GM03348 (cell line): ENCODE measurements around the gene RHBDD2.
"Not testable (repeated sequence)": the region's sequence is repeated elsewhere in the genome, so short reads cannot be mapped to it uniquely, and the experiment has no call there.

Source experiments
- DNase-seq: peaks from one replicate; pipeline ENCODE4 v3.0.0; 2012; ENCODE audit warnings: low spot score

RHBDD2 gene

DNA sequence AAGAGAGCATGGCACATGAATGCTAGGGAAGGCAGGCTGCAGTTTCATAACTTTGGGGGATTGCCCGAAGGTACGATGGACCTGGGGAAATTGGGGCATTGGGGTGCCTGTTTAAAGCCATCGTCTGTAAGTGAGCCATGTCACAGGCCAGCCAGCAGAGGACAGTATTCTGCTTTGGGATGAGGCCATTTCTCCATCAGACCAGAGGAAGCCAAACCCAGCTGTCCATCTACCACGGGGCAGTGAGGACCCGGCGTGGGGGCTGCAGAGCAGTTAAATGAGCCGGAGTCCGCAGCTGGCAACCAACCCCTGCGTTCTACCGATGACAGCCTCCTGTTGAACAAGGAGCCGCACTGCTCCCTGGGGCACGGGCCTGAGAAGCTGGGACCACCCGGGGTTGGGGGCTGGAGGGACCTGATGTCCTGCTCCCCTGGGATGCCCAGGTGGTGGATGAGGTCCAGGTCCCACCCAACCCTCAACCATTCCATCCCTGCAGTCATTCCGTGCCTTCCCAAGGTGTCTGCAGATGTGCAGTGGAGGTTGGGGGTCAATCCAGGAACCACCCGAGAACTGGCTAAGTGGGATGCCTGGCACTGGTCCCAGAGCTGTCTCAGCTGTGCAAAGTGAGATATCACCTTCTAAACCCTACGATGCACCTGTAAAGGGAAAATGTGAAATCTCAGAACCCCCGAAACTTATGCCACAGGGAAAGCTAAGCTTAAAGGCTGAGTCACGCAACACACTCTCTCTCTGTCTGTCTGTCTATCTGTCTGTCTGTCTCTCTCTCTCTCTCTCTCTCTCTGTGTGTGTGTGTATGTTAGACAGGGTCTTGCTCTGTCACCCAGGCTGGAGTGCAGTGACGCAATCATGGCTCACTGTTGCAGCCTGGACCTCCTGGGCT, 12.1 kb upstream of the RHBDD2 start:
- DNase-seq = peak; percentile 79

DNA sequence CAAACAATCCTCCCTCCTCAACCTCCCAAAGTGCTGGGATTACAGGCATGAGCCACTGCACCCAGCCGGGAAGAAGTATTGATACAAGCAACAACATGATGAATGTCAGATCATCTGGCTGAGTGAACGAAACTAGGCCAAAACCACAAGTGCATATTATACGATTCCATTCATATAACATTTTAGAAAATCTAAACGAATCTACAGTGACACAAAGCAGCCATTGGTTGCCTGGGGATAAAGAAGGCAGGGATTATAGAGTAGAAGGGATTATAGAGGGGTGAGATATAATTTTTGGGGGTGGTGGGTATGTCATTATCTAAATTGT, 11.5 kb upstream of the RHBDD2 start:
- no peak for DNase-seq

DNA sequence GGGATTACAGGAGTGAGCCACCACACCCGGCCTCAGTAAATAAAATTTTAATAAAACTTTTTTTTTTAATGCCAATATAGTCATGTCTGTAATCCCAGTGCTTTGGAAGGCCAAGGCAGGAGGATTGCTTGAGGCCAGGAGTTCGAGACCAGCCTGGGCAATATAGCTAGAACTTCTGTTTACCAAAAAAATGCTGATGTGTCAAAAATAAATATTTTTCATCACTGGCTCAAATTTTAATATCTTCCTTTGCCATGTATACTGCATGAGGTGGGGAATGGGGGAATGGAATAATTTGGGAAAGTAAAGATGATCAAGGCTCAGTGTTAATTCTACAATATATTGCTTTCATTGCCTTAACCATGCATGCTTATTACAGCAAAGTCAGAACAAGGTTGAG, 10.7 kb upstream of the RHBDD2 start:
- DNase-seq = no peak

DNA sequence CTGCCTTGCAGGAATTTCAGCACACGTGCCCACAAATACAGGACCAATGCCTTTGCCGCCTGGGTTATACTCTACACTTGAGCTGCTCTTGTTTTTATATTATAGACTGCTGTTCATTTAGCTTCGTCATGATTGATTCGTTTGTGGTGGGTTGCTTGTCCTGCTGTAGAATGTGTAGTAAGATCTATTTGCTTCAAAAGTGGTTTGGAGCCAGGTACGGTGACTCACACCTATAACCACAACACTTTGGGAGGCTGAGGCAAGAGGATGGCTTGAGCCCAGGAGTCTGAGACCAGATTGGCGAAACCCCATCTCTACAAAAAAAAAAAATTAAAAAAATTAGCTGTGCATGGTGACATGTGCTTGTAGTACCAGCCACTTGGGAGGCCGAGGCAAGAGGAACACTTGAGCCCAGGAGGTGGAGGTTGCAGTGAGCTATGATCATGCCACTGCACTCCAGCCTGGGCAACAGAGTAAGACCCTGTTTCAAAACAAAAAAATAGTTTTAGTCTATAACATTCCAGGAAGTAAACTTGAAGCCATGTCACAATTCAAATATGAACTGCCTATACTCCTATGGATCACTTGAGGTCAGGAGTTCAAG, 9.0 kb upstream of the RHBDD2 start:
- DNase-seq = no peak

DNA sequence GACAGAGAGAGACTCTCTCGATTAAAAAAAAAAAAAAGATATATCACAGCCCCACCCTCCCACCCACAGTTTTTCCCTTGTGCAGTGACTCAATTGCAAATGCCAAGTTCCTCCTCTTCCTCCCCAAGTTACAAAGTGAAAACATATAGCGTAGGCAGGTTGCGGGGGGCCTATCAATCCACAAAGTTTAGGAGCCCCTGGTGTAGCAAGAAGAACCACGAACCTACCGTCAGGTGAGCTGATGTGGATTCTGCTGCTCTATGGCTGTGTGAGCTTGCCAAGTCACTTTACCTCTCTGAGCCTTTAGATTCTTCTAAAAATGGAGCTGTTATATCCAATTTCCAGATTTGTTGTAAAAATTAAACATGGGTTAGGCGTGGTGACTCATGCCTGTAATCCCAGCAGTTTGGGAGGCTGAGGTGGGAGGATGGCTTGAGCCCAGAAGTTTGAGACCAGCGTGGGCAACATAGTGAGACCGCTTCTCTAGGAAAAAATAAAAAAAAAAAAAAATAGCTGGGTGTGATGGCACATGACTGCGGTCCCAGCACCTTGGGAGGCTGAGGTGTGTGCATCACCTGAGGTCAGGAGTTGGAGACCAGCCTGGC, 8.2 kb upstream of the RHBDD2 start:
- no peak for DNase-seq

DNA sequence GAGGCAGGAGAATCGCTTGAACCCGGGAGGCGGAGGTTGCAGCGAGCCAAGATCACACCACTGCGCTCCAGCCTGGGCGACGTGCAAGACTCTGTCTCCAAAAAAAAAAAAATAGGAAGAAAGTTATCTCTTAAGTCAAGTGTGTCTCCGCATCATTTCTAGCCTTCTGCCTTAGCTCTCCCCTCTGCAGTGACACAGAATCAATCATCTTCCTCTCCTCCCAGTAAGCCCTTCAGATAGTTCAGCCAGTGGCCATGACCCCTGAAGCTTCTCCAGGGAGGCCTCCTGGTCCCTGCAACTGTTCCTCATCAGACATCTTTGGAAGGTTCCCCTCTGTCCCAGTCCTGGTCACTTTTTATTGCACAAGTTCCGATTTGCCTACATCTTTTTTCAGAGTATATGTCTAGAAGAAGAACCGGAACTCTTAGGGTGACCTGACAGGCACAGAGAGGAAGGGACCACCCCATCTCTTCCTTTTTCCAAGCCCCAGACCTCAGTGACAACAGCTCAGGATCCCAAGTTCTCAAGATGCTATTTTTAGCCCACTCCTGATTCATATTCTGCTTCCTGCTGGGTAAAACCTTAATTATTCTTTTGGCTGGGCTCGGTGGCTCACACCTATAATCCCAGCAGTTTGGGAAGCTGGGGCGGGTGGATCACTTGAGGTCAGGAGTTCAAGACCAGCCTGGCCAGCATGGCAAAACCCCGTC, 6.6 kb upstream of the RHBDD2 start:
- DNase-seq = no peak

DNA sequence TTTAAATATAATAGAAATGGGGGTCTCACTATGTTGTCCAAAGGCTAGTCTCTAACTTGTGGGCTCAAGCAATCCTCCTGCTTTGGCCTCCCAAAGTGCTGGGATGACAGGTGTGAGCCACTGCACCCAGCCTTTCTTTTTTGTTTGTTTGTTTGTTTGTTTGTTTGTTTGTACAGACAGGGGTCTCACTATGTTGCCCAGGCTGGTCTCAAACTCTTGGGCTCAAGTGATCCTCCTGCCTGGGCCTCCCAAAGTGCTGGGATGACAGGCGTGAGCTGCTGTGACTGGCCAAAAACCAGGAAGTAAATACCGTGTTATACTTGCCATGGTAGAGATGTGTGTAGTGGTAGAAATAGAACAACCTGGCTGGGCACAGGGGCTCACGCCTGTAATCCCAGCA, 4.7 kb upstream of the RHBDD2 start:
- not testable (repeated sequence) for DNase-seq

DNA sequence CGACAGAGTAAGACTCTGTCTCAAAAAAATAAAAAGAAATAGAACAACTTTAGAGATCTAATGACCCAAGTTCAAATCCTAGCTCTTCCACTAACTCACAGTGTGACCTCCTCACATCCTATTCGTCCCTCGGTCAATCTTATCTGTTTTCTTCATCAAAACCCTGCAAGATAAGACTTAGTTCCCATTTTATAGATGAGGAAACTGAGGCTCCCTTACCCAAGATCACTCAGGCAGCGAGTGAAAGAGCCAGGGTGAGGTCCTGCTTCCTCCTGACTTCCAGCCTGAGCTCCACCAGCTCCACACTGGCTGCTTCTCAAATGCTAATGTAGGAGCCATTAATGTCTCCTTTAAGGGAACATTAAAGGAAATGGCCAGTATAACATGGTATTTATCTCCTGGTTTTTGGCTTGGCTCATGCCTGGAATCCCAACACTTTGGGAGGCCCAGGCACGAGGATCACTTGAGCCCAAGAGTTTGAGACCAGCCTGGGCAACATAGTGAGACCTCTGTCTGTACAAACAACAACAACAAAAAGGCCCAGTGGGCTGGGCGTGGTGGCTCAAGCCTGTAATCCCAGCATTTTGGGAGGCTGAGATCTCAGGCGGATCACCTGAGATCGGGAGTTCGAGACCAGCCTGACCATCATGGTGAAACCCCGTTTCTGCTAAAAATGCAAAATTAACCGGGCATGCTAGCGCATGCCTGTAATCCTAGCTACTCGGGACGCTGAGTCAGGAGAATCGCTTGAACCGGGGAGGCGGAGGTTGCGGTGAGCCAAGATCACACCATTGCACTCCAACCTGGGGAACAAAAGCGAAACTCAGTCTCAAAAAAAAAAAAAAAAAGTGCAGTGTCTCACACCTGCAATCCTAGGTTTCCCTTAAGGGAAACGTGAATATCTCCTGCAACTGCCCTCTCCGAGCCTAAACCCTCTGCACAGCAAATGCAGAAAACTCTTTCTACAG, 3.4 kb upstream of the RHBDD2 start:
- DNase-seq = no peak

DNA sequence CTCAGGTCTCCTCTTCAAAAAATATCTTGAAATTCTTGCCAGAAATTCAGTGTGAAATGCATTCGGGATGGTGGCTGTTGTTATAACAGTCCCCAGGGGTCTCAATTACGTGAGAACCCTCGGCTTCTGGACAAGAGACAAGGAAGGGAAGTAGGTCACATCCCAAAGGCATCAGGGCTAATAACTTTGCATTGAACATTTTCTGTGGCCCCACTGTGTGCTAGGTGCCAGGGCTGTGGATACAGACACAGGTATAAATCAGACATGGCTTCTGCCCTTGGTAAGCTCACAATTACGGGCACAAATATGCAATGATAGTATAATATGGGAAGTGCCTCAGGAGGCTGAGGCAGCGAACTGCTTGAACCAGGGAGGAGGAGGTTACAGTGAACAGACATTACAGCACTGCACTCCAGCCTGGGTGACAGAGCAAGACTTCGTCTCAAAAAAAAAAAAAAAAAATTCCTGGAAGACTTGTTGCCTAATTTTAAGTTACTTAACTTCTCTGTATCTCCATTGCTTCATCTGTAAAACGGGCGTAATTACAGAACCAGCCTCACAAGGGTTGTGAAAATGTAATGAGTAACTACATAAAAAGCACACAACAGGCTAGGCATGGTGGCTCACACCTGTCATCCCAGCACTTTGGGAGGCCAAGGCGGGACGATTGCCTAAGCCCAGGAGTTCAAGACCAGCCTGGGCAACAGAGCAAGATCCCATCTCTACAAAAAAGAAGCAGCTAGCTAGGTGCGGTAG, 2.5 kb upstream of the RHBDD2 start:
- DNase-seq = no peak

DNA sequence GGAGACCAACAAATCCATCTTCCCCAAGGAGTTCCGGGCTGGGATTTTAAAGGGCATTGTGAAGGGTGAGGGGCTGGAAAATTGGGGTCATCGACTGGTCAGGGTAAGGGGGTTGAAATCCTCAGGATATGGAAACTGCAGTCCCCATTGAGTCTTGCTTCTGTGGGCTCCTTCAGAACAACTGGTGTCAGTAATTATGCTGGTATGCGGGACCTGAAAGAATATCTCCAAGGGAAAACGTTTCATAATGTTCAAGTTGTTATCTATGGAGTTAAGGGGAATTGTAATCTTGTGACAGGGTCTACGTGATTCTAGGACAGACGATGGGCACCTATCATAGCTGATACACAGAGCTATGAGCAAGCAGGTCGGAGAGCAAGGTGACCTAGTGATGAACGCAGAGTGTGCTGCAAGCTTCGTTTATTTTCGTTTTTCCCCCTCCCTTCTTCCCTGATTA, 494 bp upstream of the RHBDD2 start:
- no peak for DNase-seq

DNA sequence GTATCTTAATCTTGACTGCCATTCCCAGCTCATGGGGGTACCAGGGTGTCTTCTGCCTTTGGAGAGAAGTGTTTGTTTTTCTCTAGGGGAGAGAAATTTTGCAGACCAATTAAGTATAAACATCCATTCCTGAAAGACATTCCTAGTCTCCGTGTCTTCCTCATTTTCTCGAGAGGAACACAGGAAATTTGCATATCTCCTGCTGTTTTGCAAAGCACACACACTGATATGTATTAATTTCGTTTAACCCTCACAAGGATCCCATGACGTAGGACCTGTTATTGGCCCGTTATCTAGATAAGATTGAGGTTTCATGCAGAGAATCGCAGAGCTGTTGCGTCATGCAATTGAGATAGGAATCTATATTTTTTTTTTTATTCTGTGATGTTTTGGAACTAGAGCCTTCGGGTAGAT, 944 bp downstream of the RHBDD2 start:
- peak; percentile 31 for DNase-seq

DNA sequence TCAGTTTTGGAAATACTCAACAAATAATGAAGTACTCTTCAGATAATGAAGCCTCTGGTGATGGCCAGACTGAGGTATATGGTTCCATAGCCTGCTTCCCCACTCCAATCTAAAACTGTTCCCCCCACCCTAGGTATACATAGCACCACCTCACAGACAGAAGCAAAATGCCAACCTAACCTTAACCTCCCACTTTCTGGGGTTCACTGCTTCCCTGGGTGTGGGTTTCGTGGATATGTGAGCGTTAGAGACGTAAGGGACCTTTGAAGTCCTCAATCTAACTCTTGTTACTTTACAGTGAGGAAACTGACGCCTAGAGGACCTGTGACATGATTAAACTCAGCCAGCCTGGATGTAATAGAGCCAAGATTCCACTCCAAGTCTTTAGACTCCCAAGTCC, 1.4 kb downstream of the RHBDD2 start:
- no peak for DNase-seq

DNA sequence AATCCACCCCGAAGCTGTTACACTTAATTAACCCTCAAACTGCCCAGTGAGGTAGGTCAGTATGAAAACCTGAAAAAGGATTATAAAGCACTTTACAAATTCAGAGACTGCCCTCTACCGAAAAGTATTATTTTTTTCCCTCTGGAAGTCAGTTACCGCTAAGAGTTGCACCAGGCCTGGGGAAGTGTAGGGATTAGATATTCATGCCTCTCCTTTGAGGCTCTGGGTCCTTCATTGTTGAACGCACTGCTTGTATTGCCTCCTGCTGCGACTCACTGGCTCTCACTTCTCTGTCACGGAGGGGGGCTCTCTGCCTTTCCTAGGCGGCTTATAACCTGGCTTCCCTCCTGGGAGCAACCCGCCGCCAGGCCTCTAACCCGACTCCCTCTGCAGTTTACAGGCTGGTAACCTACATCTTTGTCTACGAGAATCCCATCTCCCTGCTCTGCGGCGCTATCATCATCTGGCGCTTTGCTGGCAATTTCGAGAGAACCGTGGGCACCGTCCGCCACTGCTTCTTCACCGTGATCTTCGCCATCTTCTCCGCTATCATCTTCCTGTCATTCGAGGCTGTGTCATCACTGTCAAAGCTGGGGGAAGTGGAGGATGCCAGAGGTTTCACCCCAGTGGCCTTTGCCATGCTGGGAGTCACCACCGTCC, 2.7 kb downstream of the RHBDD2 start:
- DNase-seq = no peak

DNA sequence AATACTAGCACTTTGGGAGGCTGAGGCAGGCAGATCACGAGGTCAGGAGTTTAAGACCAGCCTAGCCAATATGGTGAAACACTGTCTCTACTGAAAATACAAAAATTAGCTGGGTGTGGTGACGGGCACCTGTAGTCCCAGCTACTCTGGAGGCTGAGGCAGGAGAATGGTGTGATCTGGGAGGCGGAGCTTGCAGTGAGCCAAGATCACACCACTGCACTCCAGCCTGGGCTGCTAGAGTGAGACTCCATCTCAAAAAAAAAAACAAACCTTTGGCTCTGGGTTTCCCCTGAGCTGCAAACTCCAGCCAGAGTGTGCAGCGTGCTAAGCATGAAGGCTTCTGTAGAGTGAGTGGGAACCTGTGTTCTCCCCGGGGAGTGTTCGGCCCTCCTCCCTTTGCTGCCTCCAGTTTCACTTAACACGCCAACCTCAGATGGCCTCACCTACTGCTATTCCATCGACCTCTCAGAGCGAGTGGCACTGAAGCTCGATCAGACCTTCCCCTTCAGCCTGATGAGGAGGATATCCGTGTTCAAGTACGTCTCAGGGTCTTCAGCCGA, 4.5 kb downstream of the RHBDD2 start:
- DNase-seq = not testable (repeated sequence)

DNA sequence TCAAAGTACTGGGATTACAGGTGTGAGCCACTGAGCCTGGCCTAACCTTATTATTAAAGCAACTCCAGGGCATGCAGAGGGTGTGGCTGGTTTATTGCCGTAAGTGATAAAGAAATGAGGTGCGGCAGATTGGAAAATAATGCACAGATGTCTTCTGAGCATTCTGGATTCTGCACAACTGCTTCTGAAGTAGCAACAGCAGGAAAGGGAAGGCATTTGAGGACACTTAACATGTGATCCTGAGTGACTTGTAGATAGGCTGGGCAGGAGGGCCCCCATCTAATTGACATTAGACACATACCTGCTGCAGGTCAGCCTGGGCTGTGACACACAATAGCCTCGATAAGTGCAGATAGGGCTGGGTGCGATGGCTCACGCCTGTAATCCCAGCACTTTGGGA, 5.6 kb downstream of the RHBDD2 start:
- no peak for DNase-seq

DNA sequence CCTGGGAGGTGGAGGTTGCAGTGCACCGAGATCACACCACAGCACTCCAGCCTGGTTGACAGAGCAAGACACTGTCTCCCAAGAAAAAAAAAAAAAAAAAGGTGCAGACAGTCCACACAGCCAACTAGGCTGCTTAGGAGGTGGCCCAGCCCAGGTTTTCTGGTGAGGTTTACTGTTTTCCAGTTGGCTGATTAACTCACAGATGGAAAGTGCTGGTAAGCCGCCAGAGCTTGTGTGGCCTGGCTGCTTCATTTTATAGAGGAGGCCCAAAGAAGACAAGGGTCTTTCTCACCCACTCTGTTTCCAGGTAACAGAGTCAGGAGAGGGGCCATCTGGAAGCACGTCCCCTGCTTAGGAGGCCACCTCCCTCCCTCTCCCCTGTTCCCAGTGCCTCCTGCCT, 6.2 kb downstream of the RHBDD2 start:
- DNase-seq = no peak

DNA sequence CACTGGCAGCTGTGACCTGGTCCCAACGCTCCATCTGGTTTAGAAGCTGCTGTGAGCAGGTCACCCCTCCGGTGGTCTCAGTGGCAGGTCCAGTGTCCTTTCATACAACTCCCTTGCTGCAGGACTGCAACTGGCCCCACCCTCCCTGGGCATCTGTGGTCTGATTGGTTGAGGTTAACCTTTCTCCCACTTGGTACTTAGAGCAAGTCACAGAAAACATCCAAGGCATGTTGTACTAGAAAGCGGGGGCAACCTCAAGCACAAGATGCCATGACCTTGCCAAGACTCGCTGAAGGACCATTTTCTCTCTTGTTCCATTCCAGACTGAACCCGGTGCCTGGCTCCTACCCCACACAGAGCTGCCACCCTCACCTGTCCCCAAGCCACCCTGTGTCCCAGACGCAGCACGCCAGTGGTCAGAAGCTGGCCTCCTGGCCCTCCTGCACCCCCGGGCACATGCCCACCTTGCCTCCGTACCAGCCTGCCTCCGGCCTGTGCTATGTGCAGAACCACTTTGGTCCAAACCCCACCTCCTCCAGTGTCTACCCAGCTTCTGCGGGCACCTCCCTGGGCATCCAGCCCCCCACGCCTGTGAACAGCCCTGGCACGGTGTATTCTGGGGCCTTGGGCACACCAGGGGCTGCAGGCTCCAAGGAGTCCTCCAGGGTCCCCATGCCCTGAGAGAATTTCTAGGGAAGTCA, 9.0 kb downstream of the RHBDD2 start:
- no peak for DNase-seq

DNA sequence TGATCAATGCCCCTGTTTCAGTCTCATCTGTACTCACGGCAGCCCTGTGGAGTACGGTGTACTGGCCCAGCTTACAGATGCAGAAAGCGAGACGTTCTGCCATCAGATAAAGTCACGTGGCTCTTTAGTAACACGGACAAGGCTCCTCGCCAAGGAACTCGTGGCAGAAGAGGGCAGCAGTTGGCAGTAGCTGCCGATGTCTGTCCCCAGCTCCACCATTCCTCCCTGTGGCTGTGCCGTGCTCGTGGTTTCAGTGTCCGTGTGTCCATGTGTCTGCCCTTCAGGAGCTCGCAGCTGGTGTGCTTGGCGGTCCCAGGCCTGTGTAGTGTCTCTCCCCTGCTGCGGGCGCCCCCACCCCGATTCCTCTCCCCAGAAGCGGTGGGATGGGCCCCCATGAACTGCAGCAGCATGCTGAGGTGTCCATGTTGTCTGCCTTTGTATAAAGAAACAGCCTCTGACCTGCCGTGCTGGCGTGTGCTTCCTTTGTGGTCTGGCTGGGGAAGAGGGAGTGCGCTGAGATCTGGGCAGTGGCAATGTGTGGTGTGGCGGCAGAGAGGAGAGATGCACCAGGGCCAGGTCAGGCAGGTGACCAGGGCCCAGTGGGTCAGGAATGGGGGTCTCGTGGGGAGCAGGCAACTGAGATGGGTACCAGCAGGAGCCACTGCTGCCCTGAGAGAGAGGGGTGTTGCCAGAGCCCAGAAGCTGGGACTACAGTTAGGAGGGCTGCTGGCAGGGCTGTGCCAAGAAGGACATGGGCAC, 9.8 kb downstream of the RHBDD2 start:
- DNase-seq = no peak
